Breast epithelium (tissue), 3 donors: ENCODE results near the gene FMR1NB.

Source experiments
- POLR2A ChIP-seq: fragments of 450-650 bp; IDR thresholded peaks from one replicate; pipeline ENCODE4 v1.6.1; 2016; ENCODE audit warnings: antibody characterized with exemption, mild to moderate bottlenecking, moderate library complexity
- TF ChIP-seq, protein P1 (sequence below), 3 donors: fragments of 450-650 bp; IDR thresholded peaks; one replicate each; pipeline ENCODE4 v1.5.1; 2016 to 2017; ENCODE audit warnings: antibody characterized with exemption in 3 of 3, mild to moderate bottlenecking in 3 of 3, moderate library complexity in 3 of 3

- TF ChIP-seq, protein P1, sequence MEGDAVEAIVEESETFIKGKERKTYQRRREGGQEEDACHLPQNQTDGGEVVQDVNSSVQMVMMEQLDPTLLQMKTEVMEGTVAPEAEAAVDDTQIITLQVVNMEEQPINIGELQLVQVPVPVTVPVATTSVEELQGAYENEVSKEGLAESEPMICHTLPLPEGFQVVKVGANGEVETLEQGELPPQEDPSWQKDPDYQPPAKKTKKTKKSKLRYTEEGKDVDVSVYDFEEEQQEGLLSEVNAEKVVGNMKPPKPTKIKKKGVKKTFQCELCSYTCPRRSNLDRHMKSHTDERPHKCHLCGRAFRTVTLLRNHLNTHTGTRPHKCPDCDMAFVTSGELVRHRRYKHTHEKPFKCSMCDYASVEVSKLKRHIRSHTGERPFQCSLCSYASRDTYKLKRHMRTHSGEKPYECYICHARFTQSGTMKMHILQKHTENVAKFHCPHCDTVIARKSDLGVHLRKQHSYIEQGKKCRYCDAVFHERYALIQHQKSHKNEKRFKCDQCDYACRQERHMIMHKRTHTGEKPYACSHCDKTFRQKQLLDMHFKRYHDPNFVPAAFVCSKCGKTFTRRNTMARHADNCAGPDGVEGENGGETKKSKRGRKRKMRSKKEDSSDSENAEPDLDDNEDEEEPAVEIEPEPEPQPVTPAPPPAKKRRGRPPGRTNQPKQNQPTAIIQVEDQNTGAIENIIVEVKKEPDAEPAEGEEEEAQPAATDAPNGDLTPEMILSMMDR (IDR thresholded peaks at IDR 0.05): no peak
- no peak for TF ChIP-seq POLR2A
Observed at GRCh38 chrX:147935156-147935758, 45.9 kb upstream of the FMR1NB start.
